ENCODE measurements around the gene DUSP15. TPM values are rescaled to one million over a fixed set of nuclear protein-coding genes. Genes with fewer than 3 reads are reported as not detected.
A peak's percentile ranks its signal among the peaks of the same experiment; 100 is the strongest.

Gene DUSP15
- total RNA-seq, 1 experiment from 2014 or later: not detected

- H3K9me3 Mint-ChIP-seq (ENCODE audit: low read depth, unreplicated experiment): no peaks in the 10 kb centered on the region
- no peaks in the 10 kb centered on the region for H3K36me3 Mint-ChIP-seq (ENCODE audit: insufficient read depth, unreplicated experiment)
- no TSS peak for BruUV-seq (replicated peaks)
- H3K4me3 Mint-ChIP-seq (ENCODE audit: low read depth, unreplicated experiment): no peak overlapping the region
- H3K27me3 Mint-ChIP-seq (ENCODE audit: unreplicated experiment): peaks cover 53% of the 10 kb centered on the region
- TF ChIP-seq, protein P1, sequence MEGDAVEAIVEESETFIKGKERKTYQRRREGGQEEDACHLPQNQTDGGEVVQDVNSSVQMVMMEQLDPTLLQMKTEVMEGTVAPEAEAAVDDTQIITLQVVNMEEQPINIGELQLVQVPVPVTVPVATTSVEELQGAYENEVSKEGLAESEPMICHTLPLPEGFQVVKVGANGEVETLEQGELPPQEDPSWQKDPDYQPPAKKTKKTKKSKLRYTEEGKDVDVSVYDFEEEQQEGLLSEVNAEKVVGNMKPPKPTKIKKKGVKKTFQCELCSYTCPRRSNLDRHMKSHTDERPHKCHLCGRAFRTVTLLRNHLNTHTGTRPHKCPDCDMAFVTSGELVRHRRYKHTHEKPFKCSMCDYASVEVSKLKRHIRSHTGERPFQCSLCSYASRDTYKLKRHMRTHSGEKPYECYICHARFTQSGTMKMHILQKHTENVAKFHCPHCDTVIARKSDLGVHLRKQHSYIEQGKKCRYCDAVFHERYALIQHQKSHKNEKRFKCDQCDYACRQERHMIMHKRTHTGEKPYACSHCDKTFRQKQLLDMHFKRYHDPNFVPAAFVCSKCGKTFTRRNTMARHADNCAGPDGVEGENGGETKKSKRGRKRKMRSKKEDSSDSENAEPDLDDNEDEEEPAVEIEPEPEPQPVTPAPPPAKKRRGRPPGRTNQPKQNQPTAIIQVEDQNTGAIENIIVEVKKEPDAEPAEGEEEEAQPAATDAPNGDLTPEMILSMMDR (IDR thresholded peaks at IDR 0.05; ENCODE audit: unreplicated experiment): no peak
- intact Hi-C loops (cut with micrococcal nuclease; ENCODE audit: unreplicated experiment): no loop called here
- no peak overlapping the region for H3K27ac Mint-ChIP-seq (ENCODE audit: unreplicated experiment)
- DNase-seq: no peak
- CTCF ChIA-PET: interaction anchor here (0.6 to 0.7 kb wide), 2 partner anchors 10 to 99 kb away, joined by 3 read pairs; no protein-coding TSS in a partner anchor
- H3K4me1 Mint-ChIP-seq (ENCODE audit: low read depth, unreplicated experiment): no peaks in the 10 kb centered on the region
Observed at GRCh38 chr20:31910071-31910803, 39.9 kb upstream of the DUSP15 start.

DNA sequence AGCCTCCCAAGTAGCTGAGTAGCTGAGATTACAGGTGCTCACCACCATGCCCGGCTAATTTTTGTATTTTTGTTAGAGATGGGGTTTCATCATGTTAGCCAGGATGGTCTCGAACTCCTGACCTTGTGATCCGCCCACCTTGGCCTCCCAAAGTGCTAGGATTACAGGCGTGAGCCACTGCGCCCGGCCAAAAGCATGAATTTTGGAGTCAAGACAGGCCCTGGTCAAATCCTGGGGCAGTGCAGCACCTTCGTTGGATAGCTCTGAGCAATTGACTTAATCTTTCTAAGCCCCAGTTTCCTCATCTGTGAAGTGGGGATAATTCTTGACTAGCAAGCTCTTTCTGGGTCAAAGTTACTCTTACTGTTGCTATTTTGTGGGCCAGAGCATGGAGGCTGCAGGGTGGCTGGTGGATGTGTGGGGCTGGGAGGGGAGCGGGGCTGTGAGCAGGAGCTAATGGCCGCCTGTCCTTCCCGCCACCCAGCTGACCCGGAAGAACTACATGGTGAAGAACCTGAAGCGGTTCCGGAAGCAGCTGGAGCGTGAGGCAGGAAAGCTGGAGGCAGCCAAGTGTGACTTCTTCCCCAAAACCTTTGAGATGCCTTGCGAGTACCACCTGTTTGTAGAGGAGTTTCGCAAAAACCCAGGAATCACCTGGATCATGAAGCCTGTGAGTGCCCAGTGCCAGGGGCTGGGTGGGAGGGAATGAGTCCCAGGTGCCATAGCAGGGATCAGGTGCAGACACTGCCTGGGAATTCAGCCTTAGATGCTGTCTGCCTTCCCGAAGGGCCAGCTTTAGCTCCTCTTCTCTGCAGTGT lies 39.1 kb upstream of the DUSP15 start:
- Mint-ChIP-seq H3K4me1 (ENCODE audit: low read depth, unreplicated experiment) (no peaks in the 10 kb centered on the region), H3K9me3 (ENCODE audit: low read depth, unreplicated experiment) (no peaks in the 10 kb centered on the region), H3K27ac (ENCODE audit: unreplicated experiment) (no peak overlapping the region), H3K27me3 (ENCODE audit: unreplicated experiment) (peaks cover 45% of the 10 kb centered on the region), H3K36me3 (ENCODE audit: insufficient read depth, unreplicated experiment) (no peaks in the 10 kb centered on the region), H3K4me3 (ENCODE audit: low read depth, unreplicated experiment) (no peak overlapping the region)
- BruUV-seq (replicated peaks): no TSS peak
- intact Hi-C loops (cut with micrococcal nuclease; ENCODE audit: unreplicated experiment): no loop called here
- TF ChIP-seq, protein P1 (IDR thresholded peaks at IDR 0.05; ENCODE audit: unreplicated experiment): no peak
- CTCF ChIA-PET: interaction anchor here (0.7 kb wide), 2 partner anchors 9 to 336 kb away, joined by 3 read pairs; no protein-coding TSS in a partner anchor
- DNase-seq: no peak

- Mint-ChIP-seq H3K4me3 (ENCODE audit: low read depth, unreplicated experiment) (no peak overlapping the region), H3K27me3 (ENCODE audit: unreplicated experiment) (peaks cover 34% of the 10 kb centered on the region), H3K36me3 (ENCODE audit: insufficient read depth, unreplicated experiment) (no peaks in the 10 kb centered on the region), H3K4me1 (ENCODE audit: low read depth, unreplicated experiment) (no peaks in the 10 kb centered on the region), H3K27ac (ENCODE audit: unreplicated experiment) (no peak overlapping the region), H3K9me3 (ENCODE audit: low read depth, unreplicated experiment) (no peaks in the 10 kb centered on the region)
- TF ChIP-seq, protein P1 (IDR thresholded peaks at IDR 0.05; ENCODE audit: unreplicated experiment): no peak
- CTCF ChIA-PET: interaction anchor here (0.7 to 1.2 kb wide), 3 partner anchors 12 to 408 kb away, joined by 3 to 4 read pairs (median 3); no protein-coding TSS in a partner anchor
- BruUV-seq (replicated peaks): no TSS peak
- peak; percentile 22 for DNase-seq
- intact Hi-C loops (cut with micrococcal nuclease; ENCODE audit: unreplicated experiment): no loop called here
Observed at GRCh38 chr20:31908424-31908823, 38.1 kb upstream of the DUSP15 start.

DNA sequence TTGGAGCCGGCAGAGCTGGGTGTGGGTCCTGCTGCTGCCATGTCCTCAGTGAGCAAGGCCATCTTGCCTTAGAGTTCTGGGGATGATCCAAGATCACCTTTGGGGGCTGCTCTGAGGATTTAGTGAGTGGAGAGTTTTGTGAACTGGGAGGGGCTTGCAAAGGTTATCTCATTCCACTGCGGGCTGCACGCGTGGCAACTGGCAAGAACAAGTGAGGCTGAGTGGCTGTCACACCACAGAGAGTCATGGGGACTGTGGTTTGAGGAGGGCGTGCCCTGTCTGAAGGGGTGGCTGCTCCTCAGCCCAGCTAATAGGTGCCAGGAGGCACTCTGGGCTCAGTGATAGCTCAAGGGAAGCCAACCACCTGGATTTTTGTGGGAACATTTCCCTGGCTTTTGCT lies 37.7 kb upstream of the DUSP15 start:
- no peaks in the 10 kb centered on the region for H3K9me3 Mint-ChIP-seq (ENCODE audit: low read depth, unreplicated experiment)
- no TSS peak for BruUV-seq (replicated peaks)
- H3K4me1 Mint-ChIP-seq (ENCODE audit: low read depth, unreplicated experiment): no peaks in the 10 kb centered on the region
- intact Hi-C loops (cut with micrococcal nuclease; ENCODE audit: unreplicated experiment): no loop called here
- H3K27me3 Mint-ChIP-seq (ENCODE audit: unreplicated experiment): peaks cover 30% of the 10 kb centered on the region
- no peak for DNase-seq
- CTCF ChIA-PET: interaction anchor here (1.2 kb wide), 1 partner anchor 11 kb away, joined by 4 read pairs; no protein-coding TSS in a partner anchor
- TF ChIP-seq, protein P1 (IDR thresholded peaks at IDR 0.05; ENCODE audit: unreplicated experiment): no peak
- H3K27ac Mint-ChIP-seq (ENCODE audit: unreplicated experiment): no peak overlapping the region
- no peak overlapping the region for H3K4me3 Mint-ChIP-seq (ENCODE audit: low read depth, unreplicated experiment)
- no peaks in the 10 kb centered on the region for H3K36me3 Mint-ChIP-seq (ENCODE audit: insufficient read depth, unreplicated experiment)
